ENCODE measurements around the gene ZNF202.
A peak's percentile ranks its signal among the peaks of the same experiment; 100 is the strongest.
"Not testable (repeated sequence)": the region's sequence is repeated elsewhere in the genome, so short reads cannot be mapped to it uniquely, and the experiment has no call there.

The ZNF202 gene

GRCh38 chr11:123742031-123742723 is 717 bp upstream of the ZNF202 start:
- peak; percentile 18 for DNase-seq (ENCODE audit: low spot score)

- DNase-seq (ENCODE audit: low spot score), result peak; percentile 24
Observed at GRCh38 chr11:123740787-123741158, 687 bp downstream of the ZNF202 start.

GRCh38 chr11:123738374-123738773 is 3.1 kb downstream of the ZNF202 start:
- no peak for DNase-seq (ENCODE audit: low spot score)

- no peak for DNase-seq (ENCODE audit: low spot score)
Observed at GRCh38 chr11:123736769-123737168, 4.7 kb downstream of the ZNF202 start.

GRCh38 chr11:123729602-123730001 is 11.9 kb downstream of the ZNF202 start:
- DNase-seq (ENCODE audit: low spot score), result no peak

GRCh38 chr11:123725995-123726655 is 15.3 kb downstream of the ZNF202 start:
- DNase-seq (ENCODE audit: low spot score), result no peak

GRCh38 chr11:123719452-123719851 is 22.0 kb downstream of the ZNF202 start:
- no peak for DNase-seq (ENCODE audit: low spot score)

GRCh38 chr11:123718469-123718868 is 23.0 kb downstream of the ZNF202 start:
- DNase-seq (ENCODE audit: low spot score), result no peak

- no peak for DNase-seq (ENCODE audit: low spot score)
Observed at GRCh38 chr11:123718063-123718462, 23.4 kb downstream of the ZNF202 start.

GRCh38 chr11:123712627-123713026 is 28.8 kb downstream of the ZNF202 start:
- DNase-seq (ENCODE audit: low spot score), result not testable (repeated sequence)

GRCh38 chr11:123707606-123708205 is 33.8 kb downstream of the ZNF202 start:
- peak; percentile 69 for DNase-seq (ENCODE audit: low spot score)

GRCh38 chr11:123707206-123707605 is 34.3 kb downstream of the ZNF202 start:
- no peak for DNase-seq (ENCODE audit: low spot score)

- DNase-seq (ENCODE audit: low spot score), result no peak
Observed at GRCh38 chr11:123704341-123704740, 37.1 kb downstream of the ZNF202 start.

- no peak for DNase-seq (ENCODE audit: low spot score)
Observed at GRCh38 chr11:123702696-123703095, 38.8 kb downstream of the ZNF202 start.

- DNase-seq (ENCODE audit: low spot score), result no peak
Observed at GRCh38 chr11:123702139-123702538, 39.3 kb downstream of the ZNF202 start.

GRCh38 chr11:123700772-123701171 is 40.7 kb downstream of the ZNF202 start:
- DNase-seq (ENCODE audit: low spot score), result no peak

GRCh38 chr11:123698546-123699127 is 42.8 kb downstream of the ZNF202 start:
- no peak for DNase-seq (ENCODE audit: low spot score)

GRCh38 chr11:123696183-123696582 is 45.3 kb downstream of the ZNF202 start:
- no peak for DNase-seq (ENCODE audit: low spot score)

- no peak for DNase-seq (ENCODE audit: low spot score)
Observed at GRCh38 chr11:123695231-123695630, 46.2 kb downstream of the ZNF202 start.

GRCh38 chr11:123694551-123694950 is 46.9 kb downstream of the ZNF202 start:
- DNase-seq (ENCODE audit: low spot score), result no peak

GRCh38 chr11:123692961-123693360 is 48.5 kb downstream of the ZNF202 start:
- no peak for DNase-seq (ENCODE audit: low spot score)

GRCh38 chr11:123690485-123690884 is 51.0 kb downstream of the ZNF202 start:
- peak; percentile 74 for DNase-seq (ENCODE audit: low spot score)

GRCh38 chr11:123684601-123685000 is 56.9 kb downstream of the ZNF202 start:
- DNase-seq (ENCODE audit: low spot score), result no peak

Data from AG20443 (cell line).